Measurements from ENCODE around the gene PROZ.
"Not testable (repeated sequence)": the region's sequence is repeated elsewhere in the genome, so short reads cannot be mapped to it uniquely, and the experiment has no call there.

The PROZ gene

GRCh38 chr13:113157929-113158747 is at the start of gene PROZ:
TSS of gene PROZ (plus strand) at chr13:113158648. CDS start at chr13:113158661, 13 bp downstream.
- no peak for DNase-seq

- DNase-seq = peak; percentile 14
These were observed 49.0 kb upstream of the PROZ start for GRCh38 chr13:113109151-113110047.

- DNase-seq = peak; percentile 60
These were observed 48.2 kb upstream of the PROZ start for GRCh38 chr13:113110048-113110851.

- DNase-seq = peak; percentile 36
These were observed 47.6 kb upstream of the PROZ start for GRCh38 chr13:113110852-113111315.

GRCh38 chr13:113111821-113112220 is 46.6 kb upstream of the PROZ start:
- DNase-seq = not testable (repeated sequence)

GRCh38 chr13:113112475-113112874 is 46.0 kb upstream of the PROZ start:
- DNase-seq = not testable (repeated sequence)

- DNase-seq = no peak
These were observed 45.3 kb upstream of the PROZ start for GRCh38 chr13:113112893-113113845.

DNA sequence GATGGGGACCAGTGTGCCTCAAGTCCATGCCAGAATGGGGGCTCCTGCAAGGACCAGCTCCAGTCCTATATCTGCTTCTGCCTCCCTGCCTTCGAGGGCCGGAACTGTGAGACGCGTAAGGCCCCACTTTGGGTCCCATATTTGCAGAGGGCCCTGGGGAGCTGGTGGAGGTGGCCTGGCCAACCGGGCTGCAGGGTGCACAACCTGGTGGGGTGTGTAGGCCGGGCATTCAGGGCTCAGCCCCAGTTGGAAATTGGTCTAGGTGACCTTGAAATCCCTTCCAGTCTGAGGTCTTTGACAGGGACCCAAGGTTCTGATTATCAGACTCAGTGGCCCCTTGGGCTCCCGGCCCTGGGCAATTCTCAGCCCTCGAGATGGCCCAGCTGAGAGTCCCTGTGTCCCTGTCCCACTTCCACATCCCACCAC is 44.6 kb upstream of the PROZ start:
- no peak for DNase-seq

DNA sequence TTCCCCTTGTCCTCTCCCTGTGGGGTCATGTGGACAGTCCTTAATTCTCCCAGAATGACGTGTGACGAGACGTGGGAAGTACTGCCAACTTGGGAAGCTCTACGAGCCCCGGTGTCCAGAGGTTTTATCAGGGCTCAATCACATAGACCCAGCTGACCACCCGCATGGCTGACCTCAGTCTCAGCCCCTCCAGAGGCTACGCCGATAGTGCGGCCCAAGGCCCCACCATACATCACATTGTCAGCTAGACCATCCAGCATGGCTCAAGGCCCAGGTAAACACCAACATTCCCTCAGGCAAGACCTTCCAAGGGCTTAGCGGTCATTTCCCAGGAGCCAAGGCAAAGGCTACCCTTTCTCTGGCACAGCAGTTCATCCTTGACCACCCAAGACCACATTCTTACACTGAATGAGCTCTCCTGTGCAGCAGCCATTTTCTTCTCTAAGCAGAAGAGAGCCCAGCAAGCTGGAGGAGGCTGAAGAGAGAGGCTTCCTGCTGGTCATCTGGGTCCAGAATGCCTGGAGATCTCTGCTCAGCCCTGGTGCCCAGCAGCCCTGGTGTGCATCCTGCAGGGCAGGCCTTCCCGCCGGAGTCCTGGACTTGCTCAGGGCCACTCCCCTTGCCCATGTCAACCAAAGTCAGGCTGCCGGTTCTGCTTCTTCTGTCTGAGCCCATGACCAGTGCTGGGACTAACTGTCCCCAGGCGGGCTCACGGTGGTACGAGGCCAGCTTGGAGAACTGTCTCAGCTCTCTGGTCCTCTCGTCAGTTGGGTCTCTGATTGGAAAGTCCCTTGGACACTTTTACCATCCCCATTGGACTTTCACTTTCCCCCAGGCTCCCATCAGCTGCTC is 43.7 kb upstream of the PROZ start:
- no peak for DNase-seq

- DNase-seq = no peak
These were observed 42.9 kb upstream of the PROZ start for GRCh38 chr13:113115363-113116205.

DNA sequence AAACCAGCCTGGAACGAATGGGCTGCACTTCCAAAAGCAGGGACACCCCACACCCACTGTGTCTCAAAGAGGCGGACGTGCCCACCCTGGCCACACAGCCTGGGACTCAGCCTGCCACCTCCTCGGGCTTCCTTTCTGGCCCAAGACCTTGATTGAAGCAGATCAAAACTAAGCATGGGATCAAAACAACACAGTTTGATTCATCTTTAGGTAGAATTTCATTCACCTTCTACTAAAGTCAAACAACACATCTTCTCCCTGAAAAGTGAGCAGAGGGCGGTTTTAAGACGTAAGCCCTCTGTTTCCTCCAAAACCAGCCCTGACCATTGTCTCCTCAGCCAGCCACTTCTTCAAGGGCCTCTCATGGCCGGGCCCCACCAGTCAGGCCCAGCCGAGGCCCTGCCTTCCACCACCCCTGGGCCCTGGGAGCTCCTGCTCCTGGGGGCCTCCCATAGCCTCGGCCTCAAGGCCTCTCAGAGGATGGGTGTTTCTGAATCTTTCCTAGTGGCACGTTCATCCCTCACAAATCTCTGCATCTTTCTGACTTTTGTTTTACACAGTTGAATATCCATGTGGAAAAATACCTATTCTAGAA is 42.1 kb upstream of the PROZ start:
- DNase-seq = no peak

- DNase-seq = no peak
These were observed 41.6 kb upstream of the PROZ start for GRCh38 chr13:113116871-113117271.

DNA sequence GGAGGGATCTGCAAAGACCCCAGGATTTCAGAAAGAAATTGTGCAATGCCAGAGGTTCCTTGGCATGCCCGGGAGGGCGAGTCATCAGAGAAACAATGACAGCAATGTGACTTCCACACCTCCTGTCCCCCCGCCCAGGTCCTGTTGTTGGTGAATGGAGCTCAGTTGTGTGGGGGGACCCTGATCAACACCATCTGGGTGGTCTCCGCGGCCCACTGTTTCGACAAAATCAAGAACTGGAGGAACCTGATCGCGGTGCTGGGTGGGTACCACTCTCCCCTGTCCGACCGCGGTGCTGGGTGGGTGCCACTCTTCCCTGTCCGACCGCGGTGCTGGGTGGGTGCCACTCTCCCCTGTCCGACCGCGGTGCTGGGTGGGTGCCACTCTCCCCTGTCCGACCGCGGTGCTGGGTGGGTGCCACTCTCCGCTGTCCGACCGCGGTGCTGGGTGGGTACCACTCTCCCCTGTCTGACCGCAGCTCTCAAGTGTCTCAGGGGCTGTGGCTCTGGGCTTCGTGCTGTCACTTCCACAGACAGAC is 41.0 kb upstream of the PROZ start:
- no peak for DNase-seq

- DNase-seq = no peak
These were observed 40.6 kb upstream of the PROZ start for GRCh38 chr13:113117911-113118260.

- no peak for DNase-seq
These were observed 40.0 kb upstream of the PROZ start for GRCh38 chr13:113118261-113119021.

DNA sequence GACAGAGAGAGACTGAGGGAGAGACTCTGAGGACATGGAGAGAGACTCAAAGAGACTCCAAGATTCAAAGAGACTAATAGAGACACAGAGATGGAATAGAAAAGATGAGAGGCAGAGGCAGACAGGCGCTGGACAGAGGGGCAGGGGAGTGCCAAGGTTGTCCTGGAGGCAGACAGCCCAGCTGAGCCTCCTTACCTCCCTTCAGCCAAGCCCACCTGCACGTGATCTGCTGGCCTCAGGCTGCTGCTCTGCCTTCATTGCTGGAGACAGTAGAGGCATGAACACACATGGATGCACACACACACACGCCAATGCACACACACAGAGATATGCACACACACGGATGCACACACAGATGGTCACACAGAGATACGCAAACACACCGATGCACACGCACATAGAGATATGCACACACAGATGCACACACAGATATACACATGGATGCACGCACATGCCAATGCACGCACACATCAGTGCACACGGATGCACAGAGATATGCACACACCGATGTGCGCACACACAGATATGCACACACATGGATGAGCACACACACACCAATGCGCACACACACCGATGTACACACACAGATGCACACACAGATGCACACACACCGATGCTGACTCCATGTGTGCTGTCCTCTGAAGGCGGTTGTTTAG is 39.2 kb upstream of the PROZ start:
- DNase-seq = no peak

DNA sequence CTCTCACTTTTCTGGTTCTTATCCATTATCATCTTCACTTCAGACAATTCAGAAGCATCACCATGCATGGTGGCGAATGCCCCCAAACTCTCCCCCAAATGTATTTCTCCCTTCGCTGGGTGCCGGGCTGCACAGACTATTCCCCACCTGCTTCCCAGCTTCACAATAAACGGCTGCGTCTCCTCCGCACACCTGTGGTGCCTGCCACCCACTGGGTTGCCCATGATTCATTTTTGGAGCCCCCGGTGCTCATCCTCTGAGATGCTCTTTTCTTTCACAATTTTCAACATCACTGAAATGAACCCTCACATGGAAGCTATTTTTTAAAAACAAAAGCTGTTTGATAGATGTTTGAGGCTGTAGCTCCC is 38.6 kb upstream of the PROZ start:
- no peak for DNase-seq

Measured in activated CD8-positive, alpha-beta memory T cell treated with anti-CD3 and anti-CD28 coated beads, Interleukin-2, amount 50 U/mL, for 4 hours (primary cell).